ENCODE measurements around the gene WDR76.
"Not testable (repeated sequence)": the region's sequence is repeated elsewhere in the genome, so short reads cannot be mapped to it uniquely, and the experiment has no call there.

Gene WDR76

GRCh38 chr15:43826508-43827341 lies at the start of gene WDR76:
TSS of gene WDR76 (plus strand) at chr15:43827002. CDS start at chr15:43827033, 31 bp downstream.
- peak; percentile 14 for DNase-seq

GRCh38 chr15:43777267-43777914 lies 49.4 kb upstream of the WDR76 start:
- peak; percentile 66 for DNase-seq

- no peak for DNase-seq
Observed at GRCh38 chr15:43779016-43779415, 47.8 kb upstream of the WDR76 start.

GRCh38 chr15:43789409-43789808 lies 37.4 kb upstream of the WDR76 start:
- no peak for DNase-seq

- peak; percentile 90 for DNase-seq
Observed at GRCh38 chr15:43791993-43792760, 34.6 kb upstream of the WDR76 start, which contains the start of gene SERF2. TSS of gene SERF2 (plus strand) at chr15:43792320. CDS start at chr15:43792377, 57 bp downstream.

- no peak for DNase-seq
Observed at GRCh38 chr15:43792761-43793476, 33.9 kb upstream of the WDR76 start.

- no peak for DNase-seq
Observed at GRCh38 chr15:43793647-43794046, 33.2 kb upstream of the WDR76 start.

- no peak for DNase-seq
Observed at GRCh38 chr15:43794269-43795037, 32.3 kb upstream of the WDR76 start.

GRCh38 chr15:43795197-43795596 lies 31.6 kb upstream of the WDR76 start:
- no peak for DNase-seq

GRCh38 chr15:43795997-43796396 lies 30.8 kb upstream of the WDR76 start:
- no peak for DNase-seq

GRCh38 chr15:43796566-43796965 lies 30.2 kb upstream of the WDR76 start:
- no peak for DNase-seq

GRCh38 chr15:43799209-43799944 lies 27.4 kb upstream of the WDR76 start:
- no peak for DNase-seq

- no peak for DNase-seq
Observed at GRCh38 chr15:43799945-43800285, 26.9 kb upstream of the WDR76 start, which contains the start of gene SERINC4. TSS of gene SERINC4 (minus strand) at chr15:43800220. CDS start at chr15:43799986, 234 bp downstream.

- DNase-seq = peak; percentile 19
Observed at GRCh38 chr15:43800286-43801141, 26.3 kb upstream of the WDR76 start, which contains the start of gene HYPK. TSS of gene HYPK (plus strand) at chr15:43800599. CDS start at chr15:43800623, 24 bp downstream.

- not testable (repeated sequence) for DNase-seq
Observed at GRCh38 chr15:43802676-43803075, 24.1 kb upstream of the WDR76 start.

- DNase-seq = no peak
Observed at GRCh38 chr15:43808435-43808950, 18.3 kb upstream of the WDR76 start.

GRCh38 chr15:43808960-43809678 lies 17.7 kb upstream of the WDR76 start:
- DNase-seq = no peak

GRCh38 chr15:43815064-43815463 lies 11.7 kb upstream of the WDR76 start:
- DNase-seq = not testable (repeated sequence)

- no peak for DNase-seq
Observed at GRCh38 chr15:43821505-43821904, 5.3 kb upstream of the WDR76 start.
